HG03439 (cell line): ENCODE data around the gene TACO1.

Source experiments
- ATAC-seq: cut with Tn5 transposase; IDR thresholded peaks from one replicate; pipeline ENCODE4 v1.9.1; 2021; ENCODE audit warnings: mild to moderate bottlenecking, moderate library complexity; ENCODE audit not compliant: unreplicated experiment

The TACO1 gene

DNA sequence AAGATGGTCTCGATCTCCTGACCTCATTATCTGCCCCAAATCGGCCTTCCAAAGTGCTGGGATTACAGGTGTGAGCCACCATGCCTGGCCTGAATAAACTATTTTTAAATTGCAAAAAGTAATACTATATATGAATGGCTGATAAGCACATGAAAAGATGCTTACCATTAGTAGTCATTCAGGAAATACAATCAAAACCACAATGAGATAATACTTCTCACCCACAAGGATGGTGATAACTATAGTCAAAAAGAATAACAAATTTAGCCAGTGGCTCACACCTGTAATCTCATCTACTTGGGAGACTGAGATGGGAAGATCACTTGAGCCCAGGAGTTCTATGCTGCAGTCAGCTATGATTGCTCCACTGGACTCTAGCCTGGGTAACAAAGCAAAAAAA is 2.4 kb upstream of the TACO1 start:
- ATAC-seq, result no peak

DNA sequence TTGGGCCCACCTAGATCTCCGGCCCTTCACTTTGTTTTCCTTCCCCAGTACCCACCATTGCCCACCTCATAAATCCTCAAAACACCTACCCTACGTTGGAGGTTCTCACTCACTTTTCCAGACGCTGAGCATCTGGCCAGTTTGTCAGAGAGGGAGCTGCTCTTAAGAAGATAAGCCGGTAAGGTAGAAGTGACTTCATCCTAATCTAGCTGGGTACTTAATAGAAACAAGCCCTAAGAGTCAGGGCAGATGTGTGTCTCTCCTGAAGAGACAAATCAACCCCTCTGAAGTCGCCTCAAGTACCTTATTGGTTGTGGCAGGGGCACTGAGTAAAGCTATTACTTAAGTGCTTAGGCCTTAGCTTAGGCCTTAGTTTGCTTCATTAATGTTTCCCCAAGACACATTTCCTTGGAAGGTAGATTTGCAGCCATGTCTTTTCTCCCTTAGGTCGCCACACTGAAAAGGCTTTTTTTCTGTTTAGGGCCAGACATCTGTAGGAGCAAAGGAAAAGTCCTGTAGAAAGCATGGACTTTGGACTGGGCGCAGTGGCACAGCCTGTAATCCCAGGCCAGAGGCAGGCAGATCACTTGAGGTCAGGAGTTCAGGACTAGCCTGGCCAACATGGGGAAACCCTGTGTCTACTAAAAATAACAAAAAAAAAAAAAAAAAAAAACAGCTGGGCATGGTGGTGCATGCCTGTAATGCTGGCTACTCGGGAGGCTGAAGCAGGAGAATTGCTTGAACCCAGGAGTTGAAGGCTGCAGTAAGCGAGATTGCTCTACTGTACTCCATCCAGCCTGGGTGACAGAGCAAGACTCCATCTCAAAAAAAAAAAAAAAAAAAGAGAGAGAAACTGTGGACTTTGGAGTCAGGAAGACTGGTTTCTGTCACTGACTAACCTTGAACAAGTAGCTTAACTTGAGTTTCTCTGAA is 1.0 kb downstream of the TACO1 start:
- no peak for ATAC-seq

DNA sequence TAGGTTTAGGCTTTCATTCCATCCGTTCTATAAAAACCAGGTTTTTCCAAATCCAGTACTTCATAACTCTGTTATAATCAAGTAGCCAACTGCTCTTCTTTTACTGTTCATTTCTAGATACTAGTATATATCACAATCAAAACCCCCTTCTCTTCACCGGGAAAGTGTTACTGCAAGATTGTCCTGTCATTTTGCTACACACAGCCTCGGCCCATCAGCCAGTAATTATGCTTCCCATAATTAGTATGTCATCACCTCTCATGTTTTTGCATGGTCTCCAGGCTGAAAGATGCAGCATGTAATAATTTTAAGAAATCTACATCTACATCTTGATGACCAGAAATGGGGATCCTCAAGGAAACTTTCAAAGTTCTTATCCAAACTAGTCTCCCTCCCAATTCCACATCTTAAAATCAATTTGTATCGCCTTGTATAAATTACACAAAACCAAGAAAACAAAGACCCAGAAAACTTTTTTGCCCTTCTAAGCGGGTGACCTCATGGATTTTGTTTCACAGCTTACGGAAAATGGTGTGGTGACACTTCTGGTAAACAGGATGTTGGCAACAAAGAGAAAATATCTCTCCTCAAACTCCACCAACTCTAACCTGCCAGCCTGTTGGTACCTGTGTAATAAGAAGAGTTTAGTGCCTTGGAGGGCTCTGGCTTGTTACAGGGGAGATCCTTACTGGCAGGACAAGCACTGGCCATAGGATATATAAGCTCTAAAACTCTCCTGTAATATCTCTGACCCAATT is 9.3 kb downstream of the TACO1 start:
- ATAC-seq, result no peak

DNA sequence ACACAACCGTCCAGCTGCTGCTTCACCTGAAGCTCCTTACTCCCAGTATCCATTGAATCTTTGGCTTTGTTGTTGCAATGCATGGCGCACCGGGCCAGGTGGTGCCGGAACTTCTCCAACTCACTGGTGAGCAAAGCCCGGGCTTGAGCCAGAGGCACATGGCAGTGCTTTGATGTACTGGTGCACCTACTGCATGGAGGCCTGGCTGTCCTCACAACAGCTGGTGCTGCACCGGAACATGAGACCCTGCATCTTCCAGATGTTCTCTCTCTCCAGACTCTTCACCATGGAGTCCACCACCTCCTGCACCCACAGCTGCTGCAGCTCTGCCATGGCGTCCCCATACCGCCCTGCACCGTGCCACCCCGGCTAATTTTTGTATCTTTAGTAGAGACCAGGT is 10.2 kb downstream of the TACO1 start:
- no peak for ATAC-seq

DNA sequence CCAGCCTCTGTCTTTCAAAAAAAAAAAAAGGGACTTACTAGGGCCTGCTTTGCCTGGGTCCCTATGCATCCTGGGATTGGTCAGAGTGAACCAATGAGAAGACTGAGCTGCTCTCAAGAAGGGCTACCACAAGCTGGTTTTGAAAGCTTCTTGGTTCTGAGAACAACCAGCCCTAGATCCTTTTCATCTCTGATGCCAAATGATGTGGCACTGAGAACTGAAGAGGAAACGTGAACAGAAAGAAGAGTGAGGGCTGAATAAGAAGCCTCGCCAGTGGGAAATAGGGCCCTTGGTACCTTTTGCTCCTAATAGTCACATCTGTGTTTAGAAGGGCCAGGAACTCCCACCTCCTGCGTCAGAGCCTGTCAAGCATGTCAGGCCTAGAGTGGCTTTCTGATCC is 10.7 kb downstream of the TACO1 start:
- no peak for ATAC-seq

DNA sequence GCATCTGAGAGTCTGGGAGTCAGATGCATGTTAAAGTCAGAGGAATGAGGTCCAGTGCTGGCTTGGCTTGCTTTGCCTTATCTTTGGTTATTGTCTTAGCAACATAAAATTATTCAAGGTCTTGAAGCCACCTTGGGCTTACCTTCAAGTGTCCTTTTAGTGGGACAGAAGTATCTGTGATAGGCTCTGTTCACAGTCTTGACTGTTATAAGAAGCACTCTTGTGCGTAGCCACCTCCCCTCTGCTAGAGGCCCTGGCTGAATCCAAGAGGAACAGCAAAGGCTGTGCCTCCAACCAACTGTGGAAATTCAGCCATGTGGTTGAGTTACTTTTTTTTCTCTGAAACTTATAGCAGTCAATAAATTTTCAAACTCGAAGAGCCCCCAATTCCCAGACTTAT is 13.0 kb downstream of the TACO1 start:
- no peak for ATAC-seq

DNA sequence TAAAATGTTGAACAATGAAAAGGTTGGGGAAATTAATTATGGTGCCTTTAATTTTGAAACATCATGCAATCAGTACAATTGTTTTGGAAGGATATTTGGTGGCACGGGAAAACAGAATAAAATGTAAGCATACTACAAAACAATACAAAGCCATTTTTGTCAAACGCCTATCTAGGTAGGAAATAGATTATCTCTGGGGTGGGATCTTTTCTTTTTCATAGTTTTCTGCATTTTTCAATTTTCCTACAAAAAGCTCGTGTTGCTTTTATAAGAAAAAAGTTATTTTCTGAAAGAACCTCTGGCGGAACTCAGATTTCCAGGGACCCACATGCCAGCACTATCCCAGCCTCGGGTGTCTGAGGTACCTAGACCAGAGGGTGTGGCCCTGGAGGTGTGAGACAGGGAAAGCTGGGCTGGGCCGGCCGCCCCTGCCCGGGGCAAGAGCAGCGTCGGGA is 20.6 kb downstream of the TACO1 start:
- ATAC-seq, result no peak

DNA sequence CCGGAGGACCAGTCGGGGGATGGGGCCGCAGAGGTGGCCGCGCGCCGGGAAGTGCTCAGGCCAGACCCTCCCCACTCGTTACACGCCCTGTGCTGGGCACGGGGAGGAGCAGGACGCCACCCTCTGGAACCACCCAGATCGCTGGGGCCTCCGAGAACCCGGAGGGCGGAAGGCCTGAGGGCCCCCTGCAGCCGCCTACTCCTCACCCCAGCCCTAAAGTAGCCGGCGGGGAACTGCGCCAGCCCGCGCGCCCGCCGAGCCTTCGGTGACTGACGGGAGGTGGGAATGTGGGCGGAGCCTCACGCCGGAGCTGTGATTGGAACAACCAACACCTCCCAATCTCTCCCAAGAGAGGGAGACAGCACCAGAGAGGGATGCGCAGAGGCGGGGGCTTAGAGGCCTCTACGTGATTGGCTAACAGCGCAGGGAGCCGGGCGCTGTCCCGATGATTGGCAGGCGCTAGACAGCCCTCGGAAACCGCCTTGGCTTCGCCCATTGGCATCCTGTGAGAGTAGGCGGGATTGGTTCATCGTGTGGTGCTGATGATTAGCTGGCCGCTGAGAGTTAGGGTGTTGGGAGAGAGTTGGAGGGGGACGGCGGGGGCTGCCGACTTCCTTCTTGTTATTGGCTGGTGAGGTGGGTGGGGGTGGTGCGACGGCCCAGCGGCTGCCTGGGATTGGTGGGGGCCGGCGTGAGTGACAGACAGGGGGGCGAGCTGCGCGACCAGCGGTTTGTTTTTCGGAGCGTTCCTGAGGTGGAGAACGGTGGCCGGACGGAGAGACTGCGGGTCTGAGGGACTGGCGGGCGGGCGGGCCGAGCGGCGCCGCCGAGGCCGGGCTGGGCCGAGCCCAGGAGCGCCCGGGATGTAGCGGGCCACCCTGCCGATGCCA is 21.2 kb downstream of the TACO1 start, which contains the start of gene MAP3K3:
TSS of gene MAP3K3 (plus strand) at position 734 of the 890 bp plus-strand sequence. CDS start 343 bp downstream, outside the sequence.
- ATAC-seq, result peak; percentile 91

DNA sequence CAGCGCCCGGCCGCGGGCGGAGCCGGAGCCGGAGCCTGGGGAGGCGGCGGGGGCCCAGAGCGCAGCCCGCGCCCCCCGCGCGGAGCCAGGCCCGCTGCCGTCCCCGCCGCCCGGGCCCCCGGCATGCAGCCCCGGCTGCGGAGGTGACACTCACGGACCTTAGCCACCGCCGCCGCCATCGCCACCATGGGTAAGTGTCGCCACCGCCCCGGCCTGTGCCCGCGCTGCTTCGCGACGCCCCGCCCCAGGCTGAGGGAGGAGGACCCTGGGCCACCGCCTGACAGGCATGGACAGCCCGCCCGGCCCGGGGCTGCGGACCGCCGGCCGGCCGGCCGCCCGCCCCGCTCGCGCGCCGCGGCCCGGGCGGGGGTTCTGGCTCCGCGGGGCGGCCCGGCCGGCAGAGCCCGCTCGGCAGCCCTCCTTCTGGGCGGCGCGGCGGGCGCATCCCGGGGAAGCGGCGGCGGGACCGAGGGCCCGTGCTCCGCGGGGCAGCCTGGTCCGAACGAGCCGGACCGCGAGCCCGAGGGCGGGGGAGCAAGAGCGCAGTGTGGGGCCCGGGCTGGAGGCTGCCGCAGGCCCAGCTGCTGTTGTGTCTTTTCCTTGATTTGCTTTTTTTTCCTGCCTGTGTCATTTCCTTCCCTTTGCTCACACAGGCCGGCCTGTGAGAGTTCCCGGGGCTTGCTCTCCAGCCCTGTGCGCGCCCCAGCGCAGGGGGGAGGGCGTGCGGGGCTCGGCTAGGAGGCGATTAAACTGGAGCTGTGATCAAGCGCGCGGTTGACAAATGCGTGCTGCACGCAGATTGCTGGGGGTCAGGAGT is 22.1 kb downstream of the TACO1 start:
- ATAC-seq, result peak; percentile 35

DNA sequence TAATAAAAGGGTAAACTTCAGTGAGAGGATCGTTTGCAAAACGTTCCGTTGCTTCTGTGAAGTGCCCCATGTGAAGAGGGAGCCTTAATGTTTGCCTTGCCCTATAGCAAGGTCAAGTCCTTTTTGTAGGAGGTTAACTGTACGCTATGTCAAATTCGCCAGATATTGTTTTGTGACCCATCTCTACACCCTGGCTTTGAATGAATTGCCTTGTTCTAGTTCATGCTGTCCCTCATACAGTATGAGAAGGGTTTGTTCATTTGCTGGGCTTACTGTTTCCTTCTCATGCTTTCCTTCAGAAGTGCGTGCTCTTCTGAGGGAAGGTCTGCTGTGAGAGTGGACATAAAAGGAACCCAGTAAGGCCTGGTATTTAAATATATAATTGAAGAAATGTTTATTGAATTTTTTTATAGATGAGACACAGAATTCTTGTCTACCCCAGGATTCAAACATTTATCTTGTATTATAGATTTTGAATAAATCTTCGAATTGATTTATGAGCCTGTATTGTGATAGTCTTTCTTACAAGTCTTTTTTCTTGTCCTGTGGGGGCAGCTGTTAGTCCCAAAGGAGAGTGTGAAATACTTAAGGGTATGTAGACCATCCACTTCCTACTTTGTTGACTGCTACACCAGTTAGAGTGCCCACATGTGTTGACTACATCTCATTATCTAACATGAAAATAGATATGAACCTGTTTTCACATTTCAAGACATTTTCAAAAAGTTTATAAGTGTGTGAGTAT is 23.3 kb downstream of the TACO1 start:
- no peak for ATAC-seq

DNA sequence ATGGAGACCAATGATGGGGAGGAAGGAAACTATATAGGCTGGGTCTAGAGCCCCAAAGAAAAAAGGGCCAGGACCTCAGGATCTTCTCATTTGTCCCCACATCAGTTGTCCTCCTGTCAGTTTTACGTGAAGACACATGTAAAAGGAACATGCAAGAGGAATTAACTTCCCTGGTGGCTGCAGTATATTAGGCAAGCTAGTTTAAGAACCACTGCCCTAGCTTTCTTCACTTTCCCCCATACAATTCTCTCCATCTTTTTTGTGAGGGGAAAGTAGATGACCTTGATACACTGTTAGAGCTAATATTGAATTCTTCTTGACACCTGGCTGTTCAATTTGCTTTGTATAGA is 23.8 kb downstream of the TACO1 start:
- ATAC-seq, result no peak

DNA sequence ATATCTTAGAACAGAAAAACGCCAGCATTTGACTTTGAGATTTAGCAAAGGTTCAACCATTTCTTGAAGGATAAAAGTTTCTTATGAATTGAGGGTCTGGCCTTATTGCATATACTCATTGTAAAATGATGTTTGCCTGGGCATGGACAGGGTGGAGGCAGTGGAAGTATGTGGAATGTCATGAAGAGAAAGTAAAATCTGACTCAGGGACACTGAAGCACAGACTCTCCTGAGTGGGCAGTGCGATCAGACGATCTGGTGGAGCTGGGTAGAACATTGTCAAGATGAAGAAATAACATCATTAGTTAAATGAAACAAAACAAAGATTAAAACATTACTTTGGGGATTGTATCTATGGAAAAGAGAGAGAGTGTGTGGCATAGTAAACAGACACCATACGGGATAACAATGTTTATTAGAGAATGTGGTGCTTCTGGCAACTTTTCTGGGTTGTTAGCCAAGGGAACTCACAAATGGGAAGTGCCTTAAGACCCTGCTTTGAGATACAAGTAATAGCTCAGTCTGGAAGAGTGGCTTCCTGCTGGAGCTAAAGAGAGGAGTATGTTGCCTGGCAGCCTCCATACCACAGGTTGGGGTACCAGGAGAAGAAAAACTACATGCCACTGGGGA is 26.0 kb downstream of the TACO1 start:
- ATAC-seq, result no peak

DNA sequence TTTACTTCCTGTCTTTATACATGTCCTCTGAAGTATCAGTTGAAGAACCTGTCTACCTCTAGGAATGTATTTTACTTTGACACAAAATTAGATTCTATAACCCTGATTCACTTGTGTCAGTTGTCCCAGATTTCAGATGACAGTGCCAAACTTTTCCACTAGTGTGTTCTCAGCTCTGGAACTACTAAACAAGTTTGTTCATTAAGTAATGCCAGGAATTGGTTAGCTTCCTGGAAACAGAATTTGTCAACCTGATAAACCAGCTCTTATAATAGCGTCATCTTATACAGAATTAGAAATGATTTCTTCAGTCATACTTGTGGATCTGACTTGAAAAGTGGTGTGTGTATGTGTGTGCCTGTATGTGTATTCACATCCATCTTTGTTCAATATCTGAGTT is 28.9 kb downstream of the TACO1 start:
- ATAC-seq, result no peak

DNA sequence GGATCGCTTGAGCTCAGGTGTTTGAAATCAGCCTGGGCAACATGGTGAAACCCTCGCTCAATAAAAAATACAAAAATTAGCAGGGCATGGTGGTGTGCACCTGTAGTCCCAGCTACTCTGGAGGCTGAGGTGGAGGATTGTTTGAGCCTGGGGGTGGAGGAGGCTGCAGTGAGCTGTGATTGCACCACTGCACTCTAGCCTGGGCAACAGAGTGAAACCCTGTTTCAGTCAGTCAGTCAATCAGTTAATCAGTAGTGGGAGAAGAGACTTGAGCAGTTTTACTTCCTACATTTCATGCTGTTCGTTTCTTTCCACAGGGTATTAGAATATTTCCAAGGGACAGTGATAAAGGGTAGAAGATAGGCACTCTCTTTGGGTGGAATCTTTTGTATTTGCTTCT is 30.4 kb downstream of the TACO1 start:
- ATAC-seq, result no peak

DNA sequence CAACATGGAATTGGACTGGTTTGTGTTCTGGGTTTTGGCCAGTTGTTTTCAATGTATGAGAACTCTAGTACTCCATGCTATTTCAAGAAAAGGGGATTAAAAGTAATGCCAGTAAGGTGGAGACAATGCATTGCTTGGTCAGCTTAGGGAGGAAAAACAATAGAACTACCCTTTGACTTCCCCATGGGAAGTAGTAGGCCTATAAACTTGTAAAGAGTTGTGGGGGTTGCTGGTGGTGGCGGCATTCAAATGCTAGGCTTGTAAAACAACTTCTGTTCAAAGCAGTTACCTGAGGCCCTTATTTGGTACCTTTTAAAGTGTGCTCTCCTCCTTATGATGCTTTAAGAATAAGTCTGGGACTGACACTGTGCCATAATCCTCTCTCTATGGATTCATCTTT is 30.9 kb downstream of the TACO1 start:
- ATAC-seq, result no peak

DNA sequence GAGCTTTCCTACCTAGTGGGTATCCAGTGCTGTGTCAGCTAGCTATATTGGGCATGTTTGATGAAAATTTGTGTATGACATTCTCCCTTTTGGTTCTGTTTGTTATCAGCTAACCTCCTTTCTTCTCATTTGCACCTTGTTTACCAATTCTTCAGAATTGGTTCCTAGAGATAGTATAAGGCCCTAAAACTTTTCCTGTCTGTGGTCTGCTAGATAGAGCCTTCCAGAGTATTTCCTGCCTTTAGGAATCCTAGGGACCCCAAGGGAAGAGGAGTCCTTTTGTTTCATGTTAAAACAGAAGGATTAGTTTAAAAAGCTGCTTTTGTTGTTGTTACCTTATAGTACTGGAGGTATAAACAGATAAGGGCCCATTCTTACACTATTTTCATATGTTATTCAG is 33.0 kb downstream of the TACO1 start:
- no peak for ATAC-seq

DNA sequence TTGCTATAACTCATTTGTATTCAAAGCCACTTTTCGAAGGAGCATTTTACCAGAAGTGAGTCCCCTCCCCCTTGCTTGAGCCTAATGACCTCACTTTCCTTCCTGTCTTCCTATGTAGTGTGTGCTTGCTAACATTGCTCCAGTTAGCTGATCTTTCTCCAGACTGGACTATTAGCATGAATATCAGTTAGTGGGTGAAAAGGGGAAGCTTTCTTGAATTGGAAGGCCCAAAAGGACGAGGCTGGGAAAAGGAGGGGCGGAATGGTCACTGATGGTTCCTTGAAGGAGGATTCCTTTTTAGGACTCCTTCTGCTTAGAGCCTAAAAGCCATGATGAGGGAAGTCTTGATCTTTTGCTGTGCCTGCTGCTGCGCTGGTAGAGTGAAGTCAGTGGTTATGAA is 33.5 kb downstream of the TACO1 start:
- no peak for ATAC-seq

DNA sequence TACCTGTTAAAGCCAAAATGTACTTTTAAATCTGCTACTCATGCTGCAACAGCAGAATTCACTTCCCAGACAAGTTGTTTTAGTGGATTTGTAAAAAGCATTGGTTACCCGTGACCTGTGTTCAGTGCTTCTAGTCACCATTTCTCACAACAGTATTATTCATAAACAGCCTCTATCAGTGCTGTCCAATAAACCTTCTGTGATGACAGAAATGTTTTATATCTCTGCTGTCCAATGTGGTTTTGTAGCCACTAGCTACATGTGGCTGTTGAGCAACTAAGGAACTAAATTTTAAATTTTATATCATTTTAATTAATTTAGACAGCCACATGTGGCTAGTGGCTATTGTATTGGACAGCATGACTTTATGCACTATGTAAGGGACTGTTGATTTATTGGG is 34.1 kb downstream of the TACO1 start:
- no peak for ATAC-seq

DNA sequence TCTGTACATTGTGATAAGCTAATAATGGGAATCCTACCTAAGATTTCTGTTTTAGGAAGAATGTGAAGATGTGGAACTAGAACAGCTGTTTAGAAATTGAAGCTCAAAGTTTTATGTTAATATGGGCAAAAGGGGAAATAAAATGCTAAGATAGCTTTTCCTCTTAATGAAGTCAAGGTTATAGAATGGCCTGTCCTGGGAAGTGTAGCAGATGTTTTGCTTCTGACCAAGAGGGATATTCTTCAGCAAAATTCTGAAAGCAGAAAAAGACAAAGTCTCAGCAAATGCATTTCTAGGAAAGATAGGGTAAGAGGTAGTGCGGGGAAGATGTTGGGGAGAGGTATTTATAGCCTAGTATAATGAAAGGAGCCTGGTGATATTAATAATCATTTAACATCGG is 34.6 kb downstream of the TACO1 start:
- no peak for ATAC-seq
